Measurements from ENCODE around the gene TMEM17.

TMEM17 gene

DNA sequence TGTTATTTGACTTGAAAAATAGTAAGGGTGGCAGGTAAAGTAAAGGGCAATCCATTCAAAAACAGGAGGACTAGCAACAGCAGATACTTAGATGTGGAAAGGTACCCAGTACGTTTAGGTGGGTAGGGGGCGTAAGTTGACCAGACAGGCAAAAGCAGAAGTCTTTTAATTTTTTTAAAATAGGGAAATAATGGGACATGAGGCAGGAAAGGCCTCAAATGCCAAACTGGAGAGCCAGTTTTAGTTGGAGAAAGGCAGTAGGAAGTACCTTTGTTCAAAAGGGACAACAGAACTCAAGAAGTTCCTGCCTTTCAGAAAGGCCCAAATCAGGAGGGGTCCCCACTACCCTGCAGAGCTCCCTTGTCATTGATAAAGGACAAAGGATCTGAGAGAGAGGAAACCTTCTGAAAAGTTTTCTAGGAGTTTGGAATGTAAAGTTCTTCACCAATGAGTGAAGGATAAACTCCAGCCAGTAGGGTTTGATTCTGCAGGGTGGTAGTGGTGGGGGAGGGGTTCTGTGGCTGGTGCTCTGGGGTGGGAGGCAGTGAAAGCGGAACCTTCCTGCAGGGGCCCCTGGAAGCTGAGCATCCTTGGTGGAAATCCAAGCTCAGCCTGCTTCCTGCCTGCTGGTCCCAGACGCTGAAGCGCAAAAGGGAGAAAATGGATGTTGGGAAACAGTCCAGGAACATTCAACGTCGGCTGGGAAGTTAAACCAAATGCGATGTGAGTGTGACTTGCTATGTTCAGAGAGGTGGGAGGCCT is 40.1 kb downstream of the TMEM17 start:
- no peaks in the 10 kb centered on the region for H3F3A ChIP-seq (ENCODE audit: insufficient read depth)
- TF ChIP-seq, protein P1, sequence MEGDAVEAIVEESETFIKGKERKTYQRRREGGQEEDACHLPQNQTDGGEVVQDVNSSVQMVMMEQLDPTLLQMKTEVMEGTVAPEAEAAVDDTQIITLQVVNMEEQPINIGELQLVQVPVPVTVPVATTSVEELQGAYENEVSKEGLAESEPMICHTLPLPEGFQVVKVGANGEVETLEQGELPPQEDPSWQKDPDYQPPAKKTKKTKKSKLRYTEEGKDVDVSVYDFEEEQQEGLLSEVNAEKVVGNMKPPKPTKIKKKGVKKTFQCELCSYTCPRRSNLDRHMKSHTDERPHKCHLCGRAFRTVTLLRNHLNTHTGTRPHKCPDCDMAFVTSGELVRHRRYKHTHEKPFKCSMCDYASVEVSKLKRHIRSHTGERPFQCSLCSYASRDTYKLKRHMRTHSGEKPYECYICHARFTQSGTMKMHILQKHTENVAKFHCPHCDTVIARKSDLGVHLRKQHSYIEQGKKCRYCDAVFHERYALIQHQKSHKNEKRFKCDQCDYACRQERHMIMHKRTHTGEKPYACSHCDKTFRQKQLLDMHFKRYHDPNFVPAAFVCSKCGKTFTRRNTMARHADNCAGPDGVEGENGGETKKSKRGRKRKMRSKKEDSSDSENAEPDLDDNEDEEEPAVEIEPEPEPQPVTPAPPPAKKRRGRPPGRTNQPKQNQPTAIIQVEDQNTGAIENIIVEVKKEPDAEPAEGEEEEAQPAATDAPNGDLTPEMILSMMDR (IDR thresholded peaks at IDR 0.05; ENCODE audit: insufficient read depth, low read length, poor library complexity, severe bottlenecking), result no peak
- TF ChIP-seq EZH2phosphoT487 (conservative IDR thresholded peaks at IDR 0.05; ENCODE audit: low read length), result no peak
- no peaks in the 10 kb centered on the region for H3K36me3 ChIP-seq (ENCODE audit: low read length)
- no peak overlapping the region for H3K4me3 ChIP-seq (ENCODE audit: insufficient read depth, low read length, poor library complexity, severe bottlenecking)
- no peak overlapping the region for H2AFZ ChIP-seq (ENCODE audit: low read depth, low read length, severe bottlenecking)
- no peaks in the 10 kb centered on the region for H4K20me1 ChIP-seq (ENCODE audit: low read depth, low read length)
- H3K9ac ChIP-seq (ENCODE audit: low read length), result no peak overlapping the region
- no peaks in the 10 kb centered on the region for H3K27me3 ChIP-seq (ENCODE audit: low read length)
- H3K79me2 ChIP-seq (ENCODE audit: insufficient read depth, low read length), result no peaks in the 10 kb centered on the region
- H3K9me2 ChIP-seq (replicated peaks; ENCODE audit: insufficient read depth, low read length), result no peaks in the 10 kb centered on the region
- no peak overlapping the region for H3K4me2 ChIP-seq (ENCODE audit: low read depth, low read length, poor library complexity, severe bottlenecking)
- no peak overlapping the region for H3K27ac ChIP-seq (ENCODE audit: low read depth, low read length)
- H3K9me3 ChIP-seq (ENCODE audit: insufficient read depth, low read length), result no peaks in the 10 kb centered on the region

DNA sequence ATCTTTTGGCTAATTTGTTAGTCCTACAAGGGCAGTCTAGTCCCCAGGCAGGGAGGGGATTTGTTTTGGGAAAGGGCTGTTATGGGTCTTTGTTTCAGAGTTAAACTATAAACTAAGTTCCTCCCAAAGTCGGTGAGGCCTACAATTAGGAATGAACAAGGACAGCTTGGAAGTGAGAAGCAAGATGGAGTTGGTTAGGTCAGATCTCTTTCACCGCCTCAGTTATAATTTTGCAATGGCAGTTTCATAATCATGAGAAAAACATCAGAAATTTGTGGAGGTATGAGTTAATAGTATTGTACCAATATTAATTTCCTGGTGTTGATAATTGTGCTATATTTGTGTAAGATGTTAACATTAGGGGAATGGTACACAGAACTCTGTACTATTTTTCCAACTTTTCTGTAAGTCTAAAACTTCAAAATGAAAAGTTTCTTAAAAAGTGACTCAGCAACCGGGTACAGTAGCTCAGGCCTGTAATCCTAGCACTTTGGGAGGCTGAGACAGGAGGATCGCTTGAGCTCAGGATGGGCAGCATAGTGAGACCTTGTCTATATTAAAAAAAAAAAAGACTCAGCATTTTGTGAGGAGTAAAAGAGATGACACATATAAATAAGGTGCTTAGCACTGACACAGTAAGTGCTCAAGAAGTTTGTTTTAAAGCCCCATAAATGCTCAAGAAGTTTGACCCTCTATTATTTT is 40.8 kb downstream of the TMEM17 start:
- H3F3A ChIP-seq (ENCODE audit: insufficient read depth), result no peaks in the 10 kb centered on the region
- H3K27ac ChIP-seq (ENCODE audit: low read depth, low read length), result no peak overlapping the region
- no peaks in the 10 kb centered on the region for H3K79me2 ChIP-seq (ENCODE audit: insufficient read depth, low read length)
- H3K27me3 ChIP-seq (ENCODE audit: low read length), result no peaks in the 10 kb centered on the region
- TF ChIP-seq, protein P1 (IDR thresholded peaks at IDR 0.05; ENCODE audit: insufficient read depth, low read length, poor library complexity, severe bottlenecking), result no peak
- no peak for TF ChIP-seq EZH2phosphoT487 (conservative IDR thresholded peaks at IDR 0.05; ENCODE audit: low read length)
- no peaks in the 10 kb centered on the region for H4K20me1 ChIP-seq (ENCODE audit: low read depth, low read length)
- H3K9ac ChIP-seq (ENCODE audit: low read length), result no peak overlapping the region
- no peaks in the 10 kb centered on the region for H3K36me3 ChIP-seq (ENCODE audit: low read length)
- no peak overlapping the region for H2AFZ ChIP-seq (ENCODE audit: low read depth, low read length, severe bottlenecking)
- H3K4me3 ChIP-seq (ENCODE audit: insufficient read depth, low read length, poor library complexity, severe bottlenecking), result no peak overlapping the region
- no peaks in the 10 kb centered on the region for H3K9me2 ChIP-seq (replicated peaks; ENCODE audit: insufficient read depth, low read length)
- H3K9me3 ChIP-seq (ENCODE audit: insufficient read depth, low read length), result no peaks in the 10 kb centered on the region
- no peak overlapping the region for H3K4me2 ChIP-seq (ENCODE audit: low read depth, low read length, poor library complexity, severe bottlenecking)

DNA sequence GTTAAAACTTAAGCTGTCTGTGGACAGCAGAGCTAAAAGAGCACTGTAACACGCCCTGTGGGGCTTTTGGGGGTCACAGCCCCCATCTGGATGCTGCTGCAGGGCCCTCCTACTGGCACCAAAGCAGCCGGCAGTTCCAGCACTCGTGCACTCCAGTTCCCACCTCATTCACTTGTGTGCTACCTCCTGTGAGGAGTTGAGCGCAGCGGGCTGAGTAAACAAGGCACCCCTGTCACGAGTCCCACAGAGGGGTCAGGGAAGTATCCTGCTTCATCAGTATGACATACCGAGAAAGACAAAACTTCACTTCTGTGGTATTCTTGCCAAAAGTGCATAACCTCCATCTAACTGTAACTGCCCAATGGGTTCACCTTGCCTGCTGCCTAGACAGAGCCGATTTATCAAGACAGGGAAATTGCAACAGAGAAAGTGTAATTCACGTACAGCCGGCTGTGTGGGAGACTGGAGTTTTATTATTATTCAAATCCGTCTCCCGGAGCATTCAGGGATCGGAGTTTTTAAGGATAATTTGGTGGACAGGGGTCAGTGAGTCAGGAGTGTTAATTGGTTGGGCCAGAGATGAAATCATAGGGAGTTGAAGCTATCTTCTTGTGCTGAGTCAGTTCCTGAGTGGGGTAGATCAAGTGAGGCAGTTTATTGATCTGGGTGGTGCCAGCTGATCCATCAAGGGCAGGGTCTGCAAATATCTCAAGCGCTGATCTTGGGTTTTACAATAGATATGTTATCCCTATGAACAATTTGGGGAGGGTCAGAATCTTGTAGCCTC is 41.6 kb downstream of the TMEM17 start:
- no peaks in the 10 kb centered on the region for H3K9me2 ChIP-seq (replicated peaks; ENCODE audit: insufficient read depth, low read length)
- no peaks in the 10 kb centered on the region for H3K27me3 ChIP-seq (ENCODE audit: low read length)
- no peak for TF ChIP-seq EZH2phosphoT487 (conservative IDR thresholded peaks at IDR 0.05; ENCODE audit: low read length)
- TF ChIP-seq, protein P1 (IDR thresholded peaks at IDR 0.05; ENCODE audit: insufficient read depth, low read length, poor library complexity, severe bottlenecking), result no peak
- no peaks in the 10 kb centered on the region for H3K79me2 ChIP-seq (ENCODE audit: insufficient read depth, low read length)
- H3K27ac ChIP-seq (ENCODE audit: low read depth, low read length), result no peak overlapping the region
- no peaks in the 10 kb centered on the region for H3F3A ChIP-seq (ENCODE audit: insufficient read depth)
- H2AFZ ChIP-seq (ENCODE audit: low read depth, low read length, severe bottlenecking), result no peak overlapping the region
- H3K4me2 ChIP-seq (ENCODE audit: low read depth, low read length, poor library complexity, severe bottlenecking), result no peak overlapping the region
- H3K9me3 ChIP-seq (ENCODE audit: insufficient read depth, low read length), result no peaks in the 10 kb centered on the region
- H3K36me3 ChIP-seq (ENCODE audit: low read length), result no peaks in the 10 kb centered on the region
- no peak overlapping the region for H3K4me3 ChIP-seq (ENCODE audit: insufficient read depth, low read length, poor library complexity, severe bottlenecking)
- no peaks in the 10 kb centered on the region for H4K20me1 ChIP-seq (ENCODE audit: low read depth, low read length)
- H3K9ac ChIP-seq (ENCODE audit: low read length), result no peak overlapping the region

Data from SU-DHL-6 (cell line).